NCI-H1436 (cell line): Measurements from ENCODE around the gene SUPT5H.
A peak's percentile ranks its signal among the peaks of the same experiment; 100 is the strongest.

Source experiments
- DNase-seq: peaks from one replicate; lab custom pipeline; 2025; lab: John Stamatoyannopoulos, UW

The SUPT5H gene

GRCh38 chr19:39409208-39410016 is 36.0 kb upstream of the SUPT5H start:
- peak; percentile 84 for DNase-seq

DNA sequence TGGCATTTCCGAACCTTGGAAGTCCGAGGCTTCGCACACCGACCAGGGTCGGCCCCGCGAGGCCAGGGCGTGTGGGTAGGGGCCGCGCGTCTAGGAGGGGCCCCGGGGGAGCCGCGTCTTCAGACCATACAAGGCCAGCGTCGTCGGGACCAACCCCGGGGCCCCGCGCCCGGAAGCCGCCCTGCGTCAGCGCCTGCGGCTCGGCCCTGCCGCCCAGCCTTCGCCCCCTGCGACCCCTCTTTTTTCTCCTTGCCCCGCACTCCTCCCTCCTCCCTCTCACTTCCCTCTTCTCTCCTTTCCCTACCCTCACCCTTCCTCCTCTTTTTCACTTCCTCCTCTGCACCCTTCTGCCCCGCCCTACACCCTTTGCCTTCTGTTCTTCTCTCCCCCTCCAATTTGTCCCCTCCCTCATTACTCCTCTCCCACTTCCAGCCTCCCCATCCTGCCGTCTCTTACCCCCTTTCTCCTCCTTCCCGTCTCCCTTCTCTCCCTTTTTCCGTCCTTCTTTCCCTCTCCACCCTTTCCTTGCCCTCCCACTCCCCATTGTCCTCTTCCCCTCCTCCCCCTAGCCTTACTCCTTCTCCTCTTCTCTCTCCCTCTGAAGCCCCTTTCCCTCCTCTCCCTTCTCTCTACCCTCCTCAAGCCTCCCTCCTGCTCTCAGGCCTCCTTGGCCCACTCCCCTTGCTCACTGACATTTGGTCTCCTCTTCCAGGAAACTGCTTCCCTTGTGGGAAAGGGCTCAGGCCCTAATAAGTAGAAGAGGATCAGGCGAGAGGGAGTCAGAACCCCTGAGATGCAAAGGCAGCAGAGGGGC is 35.2 kb upstream of the SUPT5H start:
- peak; percentile 16 for DNase-seq

GRCh38 chr19:39410831-39411080 is 34.6 kb upstream of the SUPT5H start:
- no peak for DNase-seq

DNA sequence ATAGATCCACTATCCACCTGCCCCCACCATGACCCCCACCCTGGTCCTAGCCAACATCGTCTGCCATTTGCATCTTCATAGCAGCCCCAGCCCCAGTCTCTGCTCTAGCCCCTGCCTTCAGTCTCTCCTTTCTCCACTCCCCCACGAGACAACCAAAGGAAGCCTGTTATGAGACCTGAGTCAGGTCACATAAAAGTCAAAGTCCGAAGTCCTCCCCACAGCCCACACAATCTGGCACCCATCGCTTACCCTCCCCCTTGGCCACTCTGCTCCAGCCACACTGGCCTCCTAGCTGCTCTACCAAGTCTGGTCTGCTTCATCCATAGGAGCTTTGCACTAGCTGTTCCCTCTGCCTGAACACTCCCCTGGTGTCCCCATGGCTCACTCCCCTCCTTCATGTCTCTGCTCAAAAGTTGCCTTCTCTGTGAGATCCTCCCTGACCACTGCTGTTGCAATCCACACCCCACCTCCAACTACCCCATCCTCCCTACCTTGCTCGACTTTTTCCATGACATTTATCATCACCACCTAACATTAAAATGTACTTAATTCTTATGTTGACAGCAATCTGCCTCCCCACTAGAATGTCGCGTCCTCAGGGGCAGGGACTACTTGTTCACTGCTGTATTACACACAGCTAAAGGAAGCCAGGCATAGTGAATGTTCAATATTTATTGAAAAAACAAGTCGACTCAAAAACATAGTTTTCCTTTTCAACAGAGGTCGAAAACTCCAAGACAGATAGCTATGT is 34.1 kb upstream of the SUPT5H start:
- DNase-seq: no peak

- peak; percentile 85 for DNase-seq
Observed at GRCh38 chr19:39411832-39412099, 33.6 kb upstream of the SUPT5H start.

DNA sequence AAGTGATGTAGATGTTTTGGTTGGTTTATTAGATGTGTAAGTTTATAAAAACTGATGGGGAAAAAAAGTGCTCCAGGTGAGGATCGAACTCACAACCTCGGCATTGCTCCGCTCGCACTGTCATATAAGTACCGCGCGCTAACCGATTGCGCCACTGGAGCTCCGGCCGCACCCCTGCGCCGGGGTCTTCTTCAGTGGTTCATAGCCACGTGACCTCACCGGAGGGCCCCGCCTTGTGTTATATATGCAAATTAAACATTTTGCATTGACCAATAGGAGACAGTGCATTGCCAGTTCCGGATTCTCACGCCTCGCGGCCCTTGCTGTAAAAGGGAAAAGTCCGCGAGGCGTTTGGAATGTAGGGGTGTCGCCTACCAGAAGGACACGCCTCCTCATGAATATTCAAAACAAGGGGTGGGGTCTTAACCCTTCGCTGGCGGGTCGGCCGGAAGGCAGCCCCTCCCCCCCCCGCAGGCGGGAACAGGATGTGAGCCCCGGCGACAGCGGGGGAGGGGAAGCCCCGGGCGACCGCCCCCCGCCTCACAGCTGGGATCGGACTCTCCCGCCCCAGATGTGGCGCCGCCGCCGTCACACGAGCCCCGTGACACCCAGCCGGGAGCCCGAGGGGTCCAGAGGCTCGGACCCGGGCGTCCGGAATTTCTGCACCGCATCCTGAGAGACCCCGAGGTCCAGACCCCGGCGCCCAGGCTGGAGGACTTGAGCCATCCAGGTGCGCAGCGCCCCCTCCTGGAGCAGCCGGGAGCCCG is 33.1 kb upstream of the SUPT5H start, which contains the start of gene PLEKHG2:
Gene PLEKHG2, plus strand, starts transcription at position 570 of the 767 bp plus-strand sequence. CDS start 1,418 bp downstream, outside the sequence.
- DNase-seq: peak; percentile 98

DNA sequence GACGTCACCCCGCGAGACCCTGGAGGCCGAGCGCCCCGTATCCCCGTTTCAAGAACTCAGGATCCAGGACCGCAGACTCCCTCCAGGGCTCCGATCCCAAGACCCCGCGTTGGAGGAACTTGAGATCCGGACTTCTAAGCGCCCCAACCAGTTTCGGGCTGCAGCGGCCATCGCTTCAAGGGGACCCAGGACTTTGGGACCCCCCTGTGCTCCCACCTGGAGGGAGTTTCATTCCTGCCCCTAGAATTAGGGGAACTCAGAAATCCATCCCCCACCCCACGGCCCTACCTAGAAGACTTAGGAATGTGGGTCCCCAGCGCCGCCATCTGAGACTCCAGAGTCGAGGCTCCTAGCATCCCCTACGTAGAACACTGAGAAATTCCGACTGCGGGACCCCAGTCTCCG is 32.5 kb upstream of the SUPT5H start:
- no peak for DNase-seq

DNA sequence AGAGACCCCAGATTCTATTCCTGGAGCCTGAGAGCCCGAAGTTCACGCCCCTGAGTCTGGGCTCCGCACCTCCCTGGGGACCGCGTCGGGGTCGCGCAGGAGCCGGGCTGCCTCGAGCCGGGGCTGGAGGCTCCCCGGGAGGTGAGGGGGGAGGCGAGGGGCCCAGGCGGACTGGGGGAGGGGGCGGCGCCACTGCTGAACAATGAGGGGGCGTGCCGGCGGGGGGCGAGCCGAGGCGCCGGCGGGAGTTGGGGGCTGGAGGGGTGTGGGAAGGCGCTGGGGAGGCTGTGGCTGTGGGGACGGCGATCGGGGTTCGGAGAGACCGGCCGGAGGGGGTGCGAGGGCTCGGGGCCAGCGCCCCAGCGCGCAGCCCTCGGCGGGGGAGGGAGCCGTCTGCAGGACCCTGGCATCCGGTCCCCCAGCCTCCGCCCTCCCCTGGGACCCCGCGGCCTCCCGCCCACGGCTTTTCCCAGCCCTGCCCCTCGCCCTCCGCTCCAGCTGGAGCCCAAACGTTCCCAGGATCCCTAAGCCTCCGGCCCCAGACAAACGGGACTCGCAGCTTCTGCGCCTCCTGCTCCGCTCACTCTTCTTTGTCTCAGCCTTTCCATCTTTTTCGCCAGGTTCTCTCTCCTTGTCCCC is 32.0 kb upstream of the SUPT5H start:
- DNase-seq: peak; percentile 62

GRCh38 chr19:39413911-39414608 is 31.3 kb upstream of the SUPT5H start:
- no peak for DNase-seq

GRCh38 chr19:39415111-39416046 is 30.0 kb upstream of the SUPT5H start:
- no peak for DNase-seq

GRCh38 chr19:39416152-39417120 is 28.9 kb upstream of the SUPT5H start:
- no peak for DNase-seq

GRCh38 chr19:39417463-39418181 is 27.8 kb upstream of the SUPT5H start:
- DNase-seq: no peak

- no peak for DNase-seq
Observed at GRCh38 chr19:39419003-39419402, 26.4 kb upstream of the SUPT5H start.

- no peak for DNase-seq
Observed at GRCh38 chr19:39420769-39421168, 24.6 kb upstream of the SUPT5H start.

- DNase-seq: no peak
Observed at GRCh38 chr19:39422020-39422419, 23.4 kb upstream of the SUPT5H start.

GRCh38 chr19:39423258-39424086 is 21.9 kb upstream of the SUPT5H start:
- no peak for DNase-seq

GRCh38 chr19:39424934-39425333 is 20.4 kb upstream of the SUPT5H start:
- DNase-seq: no peak
